HG03039 (cell line): ENCODE results near the gene TMEM81.

ENCODE experiments used
- ATAC-seq: cut with Tn5 transposase; IDR thresholded peaks from one replicate; pipeline ENCODE4 v1.9.1; 2021; ENCODE audit warnings: mild to moderate bottlenecking, moderate library complexity; ENCODE audit not compliant: unreplicated experiment

The TMEM81 gene

GRCh38 chr1:205077158-205077933, 6.9 kb downstream of the TMEM81 start:
- no peak for ATAC-seq

- ATAC-seq: no peak
Observed at GRCh38 chr1:205076245-205076761, 8.0 kb downstream of the TMEM81 start.

- ATAC-seq: no peak
Observed at GRCh38 chr1:205075642-205076155, 8.6 kb downstream of the TMEM81 start.

GRCh38 chr1:205074513-205074912, 9.7 kb downstream of the TMEM81 start:
- no peak for ATAC-seq

GRCh38 chr1:205074084-205074483, 10.2 kb downstream of the TMEM81 start:
- no peak for ATAC-seq

GRCh38 chr1:205073511-205073910, 10.7 kb downstream of the TMEM81 start:
- no peak for ATAC-seq

- ATAC-seq: no peak
Observed at GRCh38 chr1:205072881-205073280, 11.4 kb downstream of the TMEM81 start.

GRCh38 chr1:205072286-205072685, 12.0 kb downstream of the TMEM81 start:
- ATAC-seq: no peak

GRCh38 chr1:205071801-205072200, 12.5 kb downstream of the TMEM81 start:
- ATAC-seq: no peak

GRCh38 chr1:205071028-205071409, 13.2 kb downstream of the TMEM81 start:
- no peak for ATAC-seq

GRCh38 chr1:205069371-205070125, 14.7 kb downstream of the TMEM81 start:
- no peak for ATAC-seq

- ATAC-seq: no peak
Observed at GRCh38 chr1:205068457-205069040, 15.7 kb downstream of the TMEM81 start.

- ATAC-seq: no peak
Observed at GRCh38 chr1:205068001-205068400, 16.3 kb downstream of the TMEM81 start.

- ATAC-seq: no peak
Observed at GRCh38 chr1:205067031-205067430, 17.2 kb downstream of the TMEM81 start.

GRCh38 chr1:205066141-205066818, 18.0 kb downstream of the TMEM81 start:
- ATAC-seq: no peak

- no peak for ATAC-seq
Observed at GRCh38 chr1:205065666-205066065, 18.6 kb downstream of the TMEM81 start.

GRCh38 chr1:205064741-205065316, 19.4 kb downstream of the TMEM81 start:
- no peak for ATAC-seq

- ATAC-seq: no peak
Observed at GRCh38 chr1:205064301-205064700, 20.0 kb downstream of the TMEM81 start.

GRCh38 chr1:205062895-205063294, 21.4 kb downstream of the TMEM81 start:
- ATAC-seq: no peak

GRCh38 chr1:205062319-205062718, 21.9 kb downstream of the TMEM81 start:
- ATAC-seq: no peak

GRCh38 chr1:205061665-205062069, 22.6 kb downstream of the TMEM81 start:
- no peak for ATAC-seq
